Neutrophil (primary cell): Measurements from ENCODE around the gene TTC8.
"Not testable (repeated sequence)": the region's sequence is repeated elsewhere in the genome, so short reads cannot be mapped to it uniquely, and the experiment has no call there.

ENCODE experiments used
- H3K27ac ChIP-seq: fragments of 200-600 bp; sonication (generic); 2 replicates; pipeline ENCODE4 v1.5.1; 2016; ENCODE audit warnings: mild to moderate bottlenecking, moderate library complexity
- H3K27me3 ChIP-seq: fragments of 200-600 bp; sonication (generic); 2 replicates; pipeline ENCODE4 v1.6.0; 2016; ENCODE audit warnings: mild to moderate bottlenecking
- H3K36me3 ChIP-seq: fragments of 200-600 bp; sonication (generic); 2 replicates; pipeline ENCODE4 v1.5.1; 2017
- H3K4me1 ChIP-seq, 2 experiments: fragments of 200-600 bp in 1 of 2; sonication (generic) in 1 of 2; 1 replicate in 1 of 2; 2 replicates in 1 of 2; pipeline versions ENCODE4 v1.5.1 to v1.6.1; 2013 to 2016; ENCODE audit warnings: low read depth in 1 of 2, low read length in 1 of 2, mild to moderate bottlenecking in 1 of 2, moderate library complexity in 1 of 2; ENCODE audit not compliant: control insufficient read depth in 1 of 2, insufficient read depth in 1 of 2
- H3K4me3 ChIP-seq, 2 experiments: fragments of 200-600 bp in 1 of 2; sonication (generic) in 1 of 2; 1 replicate in 1 of 2; 2 replicates in 1 of 2; pipeline ENCODE4 v1.5.1; 2013 to 2016; ENCODE audit warnings: low read depth in 1 of 2, low read length in 1 of 2, mild to moderate bottlenecking in 1 of 2, moderate library complexity in 1 of 2
- H3K9me3 ChIP-seq: fragments of 200-600 bp; sonication (generic); 2 replicates; pipeline ENCODE4 v1.5.1; 2016
- CTCF ChIP-seq: fragments of 200-600 bp; sonication (generic); IDR thresholded peaks from 2 replicates; pipeline ENCODE4 v1.5.1; 2016; ENCODE audit warnings: antibody characterized with exemption

Gene TTC8

GRCh38 chr14:88824314-88825077, at the start of gene TTC8:
TTC8 (plus strand) TSS chr14:88824651; CDS start chr14:88824708, 57 bp downstream.
- no peak for TF ChIP-seq CTCF
- Histone ChIP-seq H3K36me3 (no peaks in the 10 kb centered on the region), H3K4me1 (peaks cover 25 to 27% of the 10 kb centered on the region in 2 experiments), H3K27ac (peak within 1 kb of the TSS; percentile 80), H3K4me3 (peak within 1 kb of the TSS; percentile 74 to 81), H3K27me3 (no peaks in the 10 kb centered on the region), H3K9me3 (no peaks in the 10 kb centered on the region)

- no peaks in the 10 kb centered on the region for H3K27me3 ChIP-seq
- no peak for TF ChIP-seq CTCF
- no peaks in the 10 kb centered on the region for H3K4me1 ChIP-seq
- no peaks in the 10 kb centered on the region for H3K36me3 ChIP-seq
- H3K4me3 ChIP-seq: no peak overlapping the region
- H3K27ac ChIP-seq: no peak overlapping the region
- no peaks in the 10 kb centered on the region for H3K9me3 ChIP-seq
Observed at GRCh38 chr14:88775532-88775931, 48.9 kb upstream of the TTC8 start.

GRCh38 chr14:88785911-88786310, 38.5 kb upstream of the TTC8 start:
- no peaks in the 10 kb centered on the region for H3K4me1 ChIP-seq
- H3K9me3 ChIP-seq: peaks cover 5% of the 10 kb centered on the region
- H3K27me3 ChIP-seq: peaks cover 32% of the 10 kb centered on the region
- no peak overlapping the region for H3K27ac ChIP-seq
- no peak for TF ChIP-seq CTCF
- no peaks in the 10 kb centered on the region for H3K36me3 ChIP-seq
- no peak overlapping the region for H3K4me3 ChIP-seq

GRCh38 chr14:88786715-88787114, 37.7 kb upstream of the TTC8 start:
- no peak overlapping the region for H3K27ac ChIP-seq
- no peak overlapping the region for H3K4me3 ChIP-seq
- H3K36me3 ChIP-seq: no peaks in the 10 kb centered on the region
- peaks cover under 1 to 2% of the 10 kb centered on the region in 2 experiments for H3K4me1 ChIP-seq
- no peak for TF ChIP-seq CTCF
- peaks cover 5% of the 10 kb centered on the region for H3K9me3 ChIP-seq
- H3K27me3 ChIP-seq: peaks cover 40% of the 10 kb centered on the region

- not testable (repeated sequence) for H3K4me3 ChIP-seq, H3K27ac ChIP-seq, H3K9me3 ChIP-seq, H3K36me3 ChIP-seq
- Histone ChIP-seq H3K27me3 (peaks cover 61% of the 10 kb centered on the region), H3K4me1 (peaks cover 12 to 13% of the 10 kb centered on the region in 2 experiments)
Observed at GRCh38 chr14:88789573-88789972, 34.9 kb upstream of the TTC8 start.

GRCh38 chr14:88790501-88791251, 33.8 kb upstream of the TTC8 start:
- Histone ChIP-seq H3K4me1 (peaks cover 12 to 13% of the 10 kb centered on the region in 2 experiments), H3K27me3 (peaks cover 67% of the 10 kb centered on the region), H3K9me3 (no peaks in the 10 kb centered on the region), H3K4me3 (no peak overlapping the region), H3K36me3 (no peaks in the 10 kb centered on the region), H3K27ac (no peak overlapping the region)
- TF ChIP-seq CTCF: no peak
